Measurements from ENCODE around the gene METTL26. TPM values are rescaled to one million over a fixed set of nuclear protein-coding genes. Genes with fewer than 3 reads are reported as not detected.

The METTL26 gene
- total and polyA plus RNA-seq, 9 of the 15 experiments (the other 6 are each of a cell fraction or from before 2014, with no cell fraction given): 7.3 to 262 (median 80.9) TPM

DNA sequence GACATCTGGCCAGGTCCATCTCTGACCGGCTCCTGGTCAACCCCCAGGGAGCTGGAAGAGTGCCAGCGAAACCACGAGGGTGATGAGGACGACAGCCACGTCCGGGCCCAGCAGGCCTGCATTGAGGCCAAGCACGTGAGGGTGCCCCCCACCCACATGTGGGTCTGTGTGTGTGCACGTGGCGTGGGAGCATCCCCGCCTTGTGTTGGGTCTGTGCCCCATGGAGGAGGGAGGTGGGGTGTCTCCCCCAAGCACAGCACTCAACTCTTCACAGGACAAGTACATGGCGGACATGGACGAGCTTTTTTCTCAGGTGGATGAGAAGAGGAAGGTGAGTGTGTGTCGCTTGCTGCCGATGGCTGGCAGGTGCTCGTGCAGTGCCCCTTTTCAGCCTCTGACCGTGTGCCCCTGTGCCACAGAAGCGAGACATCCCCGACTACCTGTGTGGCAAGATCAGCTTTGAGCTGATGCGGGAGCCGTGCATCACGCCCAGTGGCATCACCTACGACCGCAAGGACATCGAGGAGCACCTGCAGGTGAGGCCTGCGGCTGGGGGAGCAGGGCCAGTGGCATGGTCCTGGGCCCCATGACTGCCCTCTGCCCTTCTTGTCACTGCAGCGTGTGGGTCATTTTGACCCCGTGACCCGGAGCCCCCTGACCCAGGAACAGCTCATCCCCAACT lies 45.8 kb upstream of the METTL26 start (continued):
- TF ChIP-seq, protein P1, sequence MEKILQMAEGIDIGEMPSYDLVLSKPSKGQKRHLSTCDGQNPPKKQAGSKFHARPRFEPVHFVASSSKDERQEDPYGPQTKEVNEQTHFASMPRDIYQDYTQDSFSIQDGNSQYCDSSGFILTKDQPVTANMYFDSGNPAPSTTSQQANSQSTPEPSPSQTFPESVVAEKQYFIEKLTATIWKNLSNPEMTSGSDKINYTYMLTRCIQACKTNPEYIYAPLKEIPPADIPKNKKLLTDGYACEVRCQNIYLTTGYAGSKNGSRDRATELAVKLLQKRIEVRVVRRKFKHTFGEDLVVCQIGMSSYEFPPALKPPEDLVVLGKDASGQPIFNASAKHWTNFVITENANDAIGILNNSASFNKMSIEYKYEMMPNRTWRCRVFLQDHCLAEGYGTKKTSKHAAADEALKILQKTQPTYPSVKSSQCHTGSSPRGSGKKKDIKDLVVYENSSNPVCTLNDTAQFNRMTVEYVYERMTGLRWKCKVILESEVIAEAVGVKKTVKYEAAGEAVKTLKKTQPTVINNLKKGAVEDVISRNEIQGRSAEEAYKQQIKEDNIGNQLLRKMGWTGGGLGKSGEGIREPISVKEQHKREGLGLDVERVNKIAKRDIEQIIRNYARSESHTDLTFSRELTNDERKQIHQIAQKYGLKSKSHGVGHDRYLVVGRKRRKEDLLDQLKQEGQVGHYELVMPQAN (IDR thresholded peaks at IDR 0.05; ENCODE audit: borderline replicate concordance): peak; percentile 61; the same call in 1 of the 2 replicates
- TF ChIP-seq SIN3A (IDR thresholded peaks at IDR 0.05; ENCODE audit: borderline replicate concordance in 2 of 2, control insufficient read depth in 1 of 2, low read depth in 2 of 2, low read length in 2 of 2): peak; percentile 22 to 71; a peak in 2 of 4 replicates
- TF ChIP-seq, protein P2, sequence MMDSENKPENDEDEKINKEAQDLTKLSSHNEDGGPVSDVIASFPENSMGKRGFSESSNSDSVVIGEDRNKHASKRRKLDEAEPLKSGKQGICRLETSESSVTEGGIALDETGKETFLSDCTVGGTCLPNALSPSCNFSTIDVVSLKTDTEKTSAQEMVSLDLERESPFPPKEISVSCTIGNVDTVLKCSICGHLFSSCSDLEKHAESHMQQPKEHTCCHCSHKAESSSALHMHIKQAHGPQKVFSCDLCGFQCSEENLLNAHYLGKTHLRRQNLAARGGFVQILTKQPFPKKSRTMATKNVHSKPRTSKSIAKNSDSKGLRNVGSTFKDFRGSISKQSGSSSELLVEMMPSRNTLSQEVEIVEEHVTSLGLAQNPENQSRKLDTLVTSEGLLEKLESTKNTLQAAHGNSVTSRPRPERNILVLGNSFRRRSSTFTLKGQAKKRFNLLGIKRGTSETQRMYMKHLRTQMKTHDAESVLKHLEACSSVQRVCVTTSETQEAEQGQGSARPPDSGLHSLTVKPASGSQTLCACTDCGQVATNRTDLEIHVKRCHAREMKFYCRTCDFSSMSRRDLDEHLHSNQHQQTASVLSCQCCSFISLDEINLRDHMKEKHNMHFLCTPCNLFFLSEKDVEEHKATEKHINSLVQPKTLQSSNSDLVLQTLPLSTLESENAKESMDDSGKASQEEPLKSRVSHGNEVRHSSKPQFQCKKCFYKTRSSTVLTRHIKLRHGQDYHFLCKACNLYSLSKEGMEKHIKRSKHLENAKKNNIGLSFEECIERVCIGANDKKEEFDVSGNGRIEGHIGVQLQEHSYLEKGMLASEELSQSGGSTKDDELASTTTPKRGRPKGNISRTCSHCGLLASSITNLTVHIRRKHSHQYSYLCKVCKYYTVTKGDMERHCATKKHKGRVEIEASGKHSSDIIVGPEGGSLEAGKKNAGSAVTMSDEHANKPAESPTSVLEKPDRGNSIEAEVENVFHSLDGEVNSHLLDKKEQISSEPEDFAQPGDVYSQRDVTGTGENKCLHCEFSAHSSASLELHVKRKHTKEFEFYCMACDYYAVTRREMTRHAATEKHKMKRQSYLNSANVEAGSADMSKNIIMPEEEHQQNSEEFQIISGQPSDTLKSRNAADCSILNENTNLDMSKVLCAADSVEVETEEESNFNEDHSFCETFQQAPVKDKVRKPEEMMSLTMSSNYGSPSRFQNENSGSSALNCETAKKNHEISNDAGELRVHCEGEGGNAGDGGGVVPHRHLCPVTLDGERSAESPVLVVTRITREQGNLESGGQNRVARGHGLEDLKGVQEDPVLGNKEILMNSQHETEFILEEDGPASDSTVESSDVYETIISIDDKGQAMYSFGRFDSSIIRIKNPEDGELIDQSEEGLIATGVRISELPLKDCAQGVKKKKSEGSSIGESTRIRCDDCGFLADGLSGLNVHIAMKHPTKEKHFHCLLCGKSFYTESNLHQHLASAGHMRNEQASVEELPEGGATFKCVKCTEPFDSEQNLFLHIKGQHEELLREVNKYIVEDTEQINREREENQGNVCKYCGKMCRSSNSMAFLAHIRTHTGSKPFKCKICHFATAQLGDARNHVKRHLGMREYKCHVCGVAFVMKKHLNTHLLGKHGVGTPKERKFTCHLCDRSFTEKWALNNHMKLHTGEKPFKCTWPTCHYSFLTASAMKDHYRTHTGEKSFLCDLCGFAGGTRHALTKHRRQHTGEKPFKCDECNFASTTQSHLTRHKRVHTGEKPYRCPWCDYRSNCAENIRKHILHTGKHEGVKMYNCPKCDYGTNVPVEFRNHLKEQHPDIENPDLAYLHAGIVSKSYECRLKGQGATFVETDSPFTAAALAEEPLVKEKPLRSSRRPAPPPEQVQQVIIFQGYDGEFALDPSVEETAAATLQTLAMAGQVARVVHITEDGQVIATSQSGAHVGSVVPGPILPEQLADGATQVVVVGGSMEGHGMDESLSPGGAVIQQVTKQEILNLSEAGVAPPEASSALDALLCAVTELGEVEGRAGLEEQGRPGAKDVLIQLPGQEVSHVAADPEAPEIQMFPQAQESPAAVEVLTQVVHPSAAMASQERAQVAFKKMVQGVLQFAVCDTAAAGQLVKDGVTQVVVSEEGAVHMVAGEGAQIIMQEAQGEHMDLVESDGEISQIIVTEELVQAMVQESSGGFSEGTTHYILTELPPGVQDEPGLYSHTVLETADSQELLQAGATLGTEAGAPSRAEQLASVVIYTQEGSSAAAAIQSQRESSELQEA (IDR thresholded peaks at IDR 0.05; ENCODE audit: low read depth): no peak
- 0 out of 4 replicates have a peak, but pooled peaks of 1 of the 2 experiments have one; percentile 45 for TF ChIP-seq RCOR1 (IDR thresholded peaks at IDR 0.05; ENCODE audit: borderline replicate concordance in 1 of 2, low read depth in 2 of 2, low read length in 2 of 2)
- TF ChIP-seq, protein P3, sequence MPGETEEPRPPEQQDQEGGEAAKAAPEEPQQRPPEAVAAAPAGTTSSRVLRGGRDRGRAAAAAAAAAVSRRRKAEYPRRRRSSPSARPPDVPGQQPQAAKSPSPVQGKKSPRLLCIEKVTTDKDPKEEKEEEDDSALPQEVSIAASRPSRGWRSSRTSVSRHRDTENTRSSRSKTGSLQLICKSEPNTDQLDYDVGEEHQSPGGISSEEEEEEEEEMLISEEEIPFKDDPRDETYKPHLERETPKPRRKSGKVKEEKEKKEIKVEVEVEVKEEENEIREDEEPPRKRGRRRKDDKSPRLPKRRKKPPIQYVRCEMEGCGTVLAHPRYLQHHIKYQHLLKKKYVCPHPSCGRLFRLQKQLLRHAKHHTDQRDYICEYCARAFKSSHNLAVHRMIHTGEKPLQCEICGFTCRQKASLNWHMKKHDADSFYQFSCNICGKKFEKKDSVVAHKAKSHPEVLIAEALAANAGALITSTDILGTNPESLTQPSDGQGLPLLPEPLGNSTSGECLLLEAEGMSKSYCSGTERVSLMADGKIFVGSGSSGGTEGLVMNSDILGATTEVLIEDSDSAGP (CRISPR knock-in tag; IDR thresholded peaks at IDR 0.05): no peak
- no peak for TF ChIP-seq RBM25 (IDR thresholded peaks at IDR 0.05; ENCODE audit: low read depth, low read length, severe bottlenecking)
- TF ChIP-seq, protein P4, sequence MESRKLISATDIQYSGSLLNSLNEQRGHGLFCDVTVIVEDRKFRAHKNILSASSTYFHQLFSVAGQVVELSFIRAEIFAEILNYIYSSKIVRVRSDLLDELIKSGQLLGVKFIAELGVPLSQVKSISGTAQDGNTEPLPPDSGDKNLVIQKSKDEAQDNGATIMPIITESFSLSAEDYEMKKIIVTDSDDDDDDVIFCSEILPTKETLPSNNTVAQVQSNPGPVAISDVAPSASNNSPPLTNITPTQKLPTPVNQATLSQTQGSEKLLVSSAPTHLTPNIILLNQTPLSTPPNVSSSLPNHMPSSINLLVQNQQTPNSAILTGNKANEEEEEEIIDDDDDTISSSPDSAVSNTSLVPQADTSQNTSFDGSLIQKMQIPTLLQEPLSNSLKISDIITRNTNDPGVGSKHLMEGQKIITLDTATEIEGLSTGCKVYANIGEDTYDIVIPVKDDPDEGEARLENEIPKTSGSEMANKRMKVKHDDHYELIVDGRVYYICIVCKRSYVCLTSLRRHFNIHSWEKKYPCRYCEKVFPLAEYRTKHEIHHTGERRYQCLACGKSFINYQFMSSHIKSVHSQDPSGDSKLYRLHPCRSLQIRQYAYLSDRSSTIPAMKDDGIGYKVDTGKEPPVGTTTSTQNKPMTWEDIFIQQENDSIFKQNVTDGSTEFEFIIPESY (CRISPR knock-in tag; IDR thresholded peaks at IDR 0.05): peak; percentile 58
